Erythroblast (primary cell): Measurements from ENCODE around the gene DAZAP1.

Experiments
- GATA1 ChIP-seq: IDR thresholded peaks from 2 replicates; pipeline ENCODE4 v1.6.1; 2011; ENCODE audit warnings: low read depth, mild to moderate bottlenecking, control low read depth, low read length, moderate library complexity
- POLR2A ChIP-seq: IDR thresholded peaks from 2 replicates; pipeline ENCODE4 v1.6.1; 2011; ENCODE audit warnings: mild to moderate bottlenecking, low read length

- TF ChIP-seq POLR2A = no peak
- TF ChIP-seq GATA1 = no peak
These were observed 46.4 kb upstream of the DAZAP1 start for GRCh38 chr19:1360818-1361461.
